ENCODE measurements around the gene TPX2. TPM values are rescaled to one million over a fixed set of nuclear protein-coding genes. Genes with fewer than 3 reads are reported as not detected.

Gene TPX2
- total RNA-seq, 1 donor = 18.5 TPM

DNA sequence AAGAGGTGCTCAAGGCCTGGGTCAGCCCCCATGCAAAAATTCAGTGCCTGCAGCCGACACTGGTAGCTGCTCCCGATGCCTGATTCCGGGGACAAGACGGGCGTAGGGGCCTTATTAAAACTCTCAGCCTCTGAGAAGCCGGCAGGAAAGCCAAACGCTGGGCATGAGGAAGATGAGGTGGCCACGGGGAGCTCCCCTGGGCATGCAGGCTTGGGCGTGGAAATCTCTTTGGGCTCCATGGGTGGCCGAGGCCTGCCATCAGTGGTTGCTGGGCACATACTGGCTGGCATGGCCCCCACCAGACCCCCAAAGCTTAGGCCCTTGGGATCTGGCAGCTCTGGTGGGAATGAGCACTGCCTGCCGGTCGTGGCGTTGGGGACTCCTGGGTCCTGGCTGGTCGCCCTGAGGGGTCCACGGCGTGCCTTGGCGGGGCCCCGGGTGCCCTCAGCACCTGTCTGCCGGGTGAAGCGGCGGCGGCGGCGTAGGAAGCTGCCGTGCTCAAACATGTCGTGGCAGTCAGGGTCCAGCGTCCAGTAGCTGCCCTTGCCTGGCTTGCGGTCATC lies 105.7 kb downstream of the TPX2 start:
- Histone ChIP-seq H2AFZ (ENCODE audit: low read length) (no peak overlapping the region), H3K4me2 (ENCODE audit: insufficient read depth, low read length) (no peak overlapping the region)
- TF ChIP-seq, protein P1, sequence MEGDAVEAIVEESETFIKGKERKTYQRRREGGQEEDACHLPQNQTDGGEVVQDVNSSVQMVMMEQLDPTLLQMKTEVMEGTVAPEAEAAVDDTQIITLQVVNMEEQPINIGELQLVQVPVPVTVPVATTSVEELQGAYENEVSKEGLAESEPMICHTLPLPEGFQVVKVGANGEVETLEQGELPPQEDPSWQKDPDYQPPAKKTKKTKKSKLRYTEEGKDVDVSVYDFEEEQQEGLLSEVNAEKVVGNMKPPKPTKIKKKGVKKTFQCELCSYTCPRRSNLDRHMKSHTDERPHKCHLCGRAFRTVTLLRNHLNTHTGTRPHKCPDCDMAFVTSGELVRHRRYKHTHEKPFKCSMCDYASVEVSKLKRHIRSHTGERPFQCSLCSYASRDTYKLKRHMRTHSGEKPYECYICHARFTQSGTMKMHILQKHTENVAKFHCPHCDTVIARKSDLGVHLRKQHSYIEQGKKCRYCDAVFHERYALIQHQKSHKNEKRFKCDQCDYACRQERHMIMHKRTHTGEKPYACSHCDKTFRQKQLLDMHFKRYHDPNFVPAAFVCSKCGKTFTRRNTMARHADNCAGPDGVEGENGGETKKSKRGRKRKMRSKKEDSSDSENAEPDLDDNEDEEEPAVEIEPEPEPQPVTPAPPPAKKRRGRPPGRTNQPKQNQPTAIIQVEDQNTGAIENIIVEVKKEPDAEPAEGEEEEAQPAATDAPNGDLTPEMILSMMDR (IDR thresholded peaks at IDR 0.05; ENCODE audit: extremely low read depth, low read depth, low read length) = no peak

DNA sequence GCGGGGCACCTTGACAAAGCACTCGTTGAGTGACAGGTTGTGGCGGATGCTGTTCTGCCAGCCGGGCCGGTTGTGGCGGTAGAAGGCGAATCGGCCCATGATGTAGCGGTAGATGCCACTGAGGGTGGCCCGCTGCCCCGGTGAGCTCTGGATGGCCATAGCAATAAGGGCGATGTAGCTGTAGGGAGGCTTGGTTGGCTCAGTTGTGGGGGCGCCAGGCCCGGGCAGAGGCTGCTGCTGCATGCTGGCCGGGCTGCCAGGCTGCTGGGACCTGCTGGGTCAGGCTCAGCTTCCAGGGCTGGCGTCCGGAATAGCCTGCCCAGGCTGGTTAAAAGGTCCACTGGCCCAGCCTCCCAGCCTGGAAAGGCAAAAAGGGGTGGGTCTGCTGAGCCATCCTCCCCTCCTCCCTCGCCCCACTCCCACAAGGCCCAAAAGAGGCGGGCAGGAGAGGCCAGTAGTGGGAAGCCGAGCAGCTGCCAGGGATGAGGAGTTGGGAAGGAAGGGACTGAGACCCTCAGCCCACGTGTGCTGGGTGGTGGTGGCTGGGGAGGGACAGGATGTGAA lies 106.3 kb downstream of the TPX2 start, which contains the start of gene FOXS1:
Gene FOXS1, minus strand, starts transcription at position 305 of the 564 bp plus-strand sequence. Its CDS starts 62 bp downstream, at position 243.
- Histone ChIP-seq H3K4me2 (ENCODE audit: insufficient read depth, low read length) (no peak within 1 kb of the TSS), H3K36me3 (ENCODE audit: insufficient read depth, low read length) (no peaks in the 10 kb centered on the region), H4K20me1 (ENCODE audit: insufficient read depth, low read length) (peaks cover 4% of the 10 kb centered on the region), H3K79me2 (ENCODE audit: insufficient read depth, low read length) (no peaks in the 10 kb centered on the region), H2AFZ (ENCODE audit: low read length) (peak within 1 kb of the TSS; percentile 21), H3K27ac (ENCODE audit: low read depth, low read length) (no peak within 1 kb of the TSS), H3K4me3 (ENCODE audit: insufficient read depth, low read length) (no peak within 1 kb of the TSS), H3K27me3 (ENCODE audit: insufficient read depth, low read length) (peaks cover 26% of the 10 kb centered on the region), H3K9me3 (ENCODE audit: low read depth, low read length) (no peaks in the 10 kb centered on the region), H3K4me1 (ENCODE audit: insufficient read depth, low read length) (peaks cover 45% of the 10 kb centered on the region)
- peak; percentile 74 for DNase-seq (ENCODE audit: insufficient read length, low spot score, missing footprints)
- TF ChIP-seq, protein P1 (IDR thresholded peaks at IDR 0.05; ENCODE audit: extremely low read depth, low read depth, low read length) = no peak

More for the DNA sequence above, 105.7 kb downstream of the TPX2 start:
- H3K27me3 ChIP-seq (ENCODE audit: insufficient read depth, low read length) = peaks cover 21% of the 10 kb centered on the region
- no peak overlapping the region for H3K27ac ChIP-seq (ENCODE audit: low read depth, low read length)
- H3K4me1 ChIP-seq (ENCODE audit: insufficient read depth, low read length) = peaks cover 45% of the 10 kb centered on the region
- DNase-seq (ENCODE audit: insufficient read length, low spot score, missing footprints) = peak; percentile 76
- H4K20me1 ChIP-seq (ENCODE audit: insufficient read depth, low read length) = peaks cover 4% of the 10 kb centered on the region
- no peaks in the 10 kb centered on the region for H3K79me2 ChIP-seq (ENCODE audit: insufficient read depth, low read length)
- no peak overlapping the region for H3K4me3 ChIP-seq (ENCODE audit: insufficient read depth, low read length)
- no peaks in the 10 kb centered on the region for H3K36me3 ChIP-seq (ENCODE audit: insufficient read depth, low read length)
- no peaks in the 10 kb centered on the region for H3K9me3 ChIP-seq (ENCODE audit: low read depth, low read length)

DNA sequence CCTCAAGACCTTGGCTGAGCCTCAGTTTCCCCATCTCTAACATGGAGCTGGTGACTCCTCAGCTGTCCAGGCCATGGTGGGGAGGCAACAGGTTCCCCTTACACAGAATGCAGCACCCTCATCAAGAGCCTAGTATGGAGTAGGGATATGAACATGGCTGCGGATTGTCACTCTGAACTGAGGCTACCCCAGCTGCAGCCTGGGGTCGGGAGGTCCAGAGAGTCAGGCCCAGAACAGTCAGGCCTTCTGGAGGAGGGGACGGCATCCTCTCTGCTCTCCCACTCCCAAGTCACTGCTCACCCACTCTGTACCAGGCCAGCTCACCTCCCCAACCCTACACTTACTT lies 107.7 kb downstream of the TPX2 start:
- Histone ChIP-seq H3K9me3 (ENCODE audit: low read depth, low read length) (no peaks in the 10 kb centered on the region), H3K27ac (ENCODE audit: low read depth, low read length) (no peak overlapping the region), H3K27me3 (ENCODE audit: insufficient read depth, low read length) (peaks cover 35% of the 10 kb centered on the region), H3K79me2 (ENCODE audit: insufficient read depth, low read length) (no peaks in the 10 kb centered on the region), H2AFZ (ENCODE audit: low read length) (no peak overlapping the region), H4K20me1 (ENCODE audit: insufficient read depth, low read length) (peaks cover 4% of the 10 kb centered on the region), H3K4me2 (ENCODE audit: insufficient read depth, low read length) (no peak overlapping the region), H3K36me3 (ENCODE audit: insufficient read depth, low read length) (no peaks in the 10 kb centered on the region), H3K4me1 (ENCODE audit: insufficient read depth, low read length) (peaks cover 32% of the 10 kb centered on the region), H3K4me3 (ENCODE audit: insufficient read depth, low read length) (no peak overlapping the region)
- DNase-seq (ENCODE audit: insufficient read length, low spot score, missing footprints) = no peak
- TF ChIP-seq, protein P1 (IDR thresholded peaks at IDR 0.05; ENCODE audit: extremely low read depth, low read depth, low read length) = no peak

DNA sequence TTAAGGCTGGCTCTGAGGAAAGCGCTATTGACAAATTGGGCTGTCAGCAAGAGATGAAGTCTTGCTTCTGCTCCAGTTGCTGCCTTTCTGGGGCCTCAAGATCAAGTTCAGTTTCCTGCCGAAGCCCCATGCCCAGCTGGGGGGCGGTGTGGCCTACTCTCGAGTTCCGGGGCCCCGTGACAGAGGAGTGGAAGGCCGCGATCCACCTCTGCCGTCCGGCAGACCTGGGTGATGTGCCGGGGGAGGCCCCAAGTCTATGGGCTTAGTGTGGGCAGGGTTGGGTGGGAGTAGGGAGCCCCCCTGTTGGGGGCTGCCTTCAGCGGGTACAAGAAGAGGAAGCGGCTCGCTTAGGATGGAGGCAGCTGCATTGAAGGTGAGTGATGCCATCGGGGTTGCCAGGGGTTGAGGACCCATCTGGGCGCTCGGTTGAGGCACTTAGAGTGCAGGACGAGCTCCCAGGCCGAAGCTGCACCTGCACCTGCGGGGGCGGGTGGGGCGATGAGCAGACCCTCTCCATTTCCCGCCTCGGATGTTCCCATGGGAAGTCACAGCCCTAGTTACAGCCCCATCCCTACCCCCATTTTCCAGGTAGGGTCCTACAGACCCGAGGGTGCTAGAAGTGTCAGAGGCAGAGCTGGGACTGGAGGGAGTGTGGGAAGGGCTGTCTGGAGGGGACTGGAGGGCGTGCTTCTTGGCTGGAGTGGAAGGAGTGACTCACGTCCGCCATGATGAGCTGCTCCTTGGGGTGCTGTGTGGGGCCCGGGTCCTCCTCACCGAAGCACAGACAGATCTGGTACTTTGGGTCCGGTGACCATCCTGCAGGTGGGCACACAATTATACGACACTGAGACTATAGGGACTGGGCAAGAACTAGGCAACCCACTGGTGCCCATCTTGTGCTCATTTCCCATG lies 109.3 kb downstream of the TPX2 start:
- no peak for DNase-seq (ENCODE audit: insufficient read length, low spot score, missing footprints)
- Histone ChIP-seq H3K79me2 (ENCODE audit: insufficient read depth, low read length) (no peaks in the 10 kb centered on the region), H2AFZ (ENCODE audit: low read length) (no peak overlapping the region), H3K9me3 (ENCODE audit: low read depth, low read length) (no peaks in the 10 kb centered on the region), H3K36me3 (ENCODE audit: insufficient read depth, low read length) (no peaks in the 10 kb centered on the region), H3K4me1 (ENCODE audit: insufficient read depth, low read length) (peaks cover 16% of the 10 kb centered on the region), H3K4me2 (ENCODE audit: insufficient read depth, low read length) (no peak overlapping the region), H4K20me1 (ENCODE audit: insufficient read depth, low read length) (no peaks in the 10 kb centered on the region), H3K27ac (ENCODE audit: low read depth, low read length) (no peak overlapping the region), H3K27me3 (ENCODE audit: insufficient read depth, low read length) (peaks cover 35% of the 10 kb centered on the region), H3K4me3 (ENCODE audit: insufficient read depth, low read length) (no peak overlapping the region)
- TF ChIP-seq, protein P1 (IDR thresholded peaks at IDR 0.05; ENCODE audit: extremely low read depth, low read depth, low read length) = no peak
